Ramos (cell line): ENCODE measurements around the gene PSMB2.
"Not testable (repeated sequence)": the region's sequence is repeated elsewhere in the genome, so short reads cannot be mapped to it uniquely, and the experiment has no call there.

Experiments used
- in situ Hi-C: fragments of 300-500 bp; cut with MboI; formaldehyde crosslinking; loops from one replicate; pipeline ENCODE4 v1.14.3; 2022; ENCODE audit warnings: low sequenced_read_pairs; ENCODE audit not compliant: unreplicated experiment

PSMB2 gene

DNA sequence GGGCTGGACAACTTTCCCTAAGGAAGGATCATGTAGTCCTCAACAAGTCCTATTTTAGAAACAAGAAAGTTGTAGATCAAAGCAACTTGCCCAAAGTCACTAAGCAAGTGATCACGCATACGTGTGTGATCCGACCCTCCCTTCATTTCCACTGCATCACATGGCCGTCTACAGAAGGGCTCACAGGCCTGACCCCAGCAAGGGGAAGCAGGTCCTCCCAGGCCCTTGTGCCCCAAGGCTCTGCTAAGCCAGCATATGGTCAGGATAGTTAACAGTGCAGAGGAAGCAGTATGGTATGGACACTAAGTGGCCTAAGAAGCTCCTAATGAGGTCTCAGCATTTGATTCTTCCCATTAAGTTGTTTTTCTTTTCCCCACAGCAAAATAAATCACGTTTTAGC, 43.5 kb downstream of the PSMB2 start:
- in situ Hi-C loops: no loop called here

GRCh38 chr1:35595684-35596083, 45.6 kb downstream of the PSMB2 start:
- in situ Hi-C loops: no loop called here

DNA sequence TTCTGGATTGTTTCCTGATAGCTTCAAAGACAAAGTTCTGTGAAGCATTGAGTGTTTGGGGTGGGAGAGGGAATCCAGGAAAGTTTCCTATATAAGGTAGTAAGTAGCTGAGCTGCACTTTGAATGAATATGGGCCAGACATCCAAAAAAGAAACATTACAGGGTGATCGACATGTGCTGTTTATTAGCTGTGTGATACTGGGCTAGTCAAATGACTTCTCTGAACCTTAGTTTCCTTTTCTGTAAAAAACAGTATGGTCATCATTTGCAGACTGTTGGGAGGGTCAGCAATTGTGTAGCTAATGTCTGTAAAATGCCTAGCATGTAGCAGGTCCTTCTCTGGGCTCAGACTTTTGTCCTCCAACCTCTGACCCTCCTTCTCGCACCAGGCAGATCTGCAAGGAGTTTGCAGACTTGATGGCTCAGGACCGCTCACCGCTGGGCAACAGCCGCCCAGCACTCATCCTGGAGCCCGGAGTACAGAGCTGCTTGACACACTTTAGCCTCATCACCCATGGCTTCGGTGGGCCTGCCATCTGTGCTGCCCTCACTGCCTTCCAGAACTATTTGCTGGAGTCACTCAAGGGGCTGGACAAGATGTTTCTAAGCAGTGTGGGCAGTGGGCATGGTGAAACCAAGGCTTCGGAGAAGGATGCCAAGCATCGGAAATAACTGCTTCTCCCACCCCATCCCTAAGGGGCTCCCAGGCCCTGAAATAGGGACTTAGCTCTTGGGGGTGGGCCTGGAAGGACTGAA, 47.1 kb downstream of the PSMB2 start:
- in situ Hi-C loops: no loop called here

- in situ Hi-C loops: no loop called here
Measured at GRCh38 chr1:35592991-35593769, 48.1 kb downstream of the PSMB2 start.

DNA sequence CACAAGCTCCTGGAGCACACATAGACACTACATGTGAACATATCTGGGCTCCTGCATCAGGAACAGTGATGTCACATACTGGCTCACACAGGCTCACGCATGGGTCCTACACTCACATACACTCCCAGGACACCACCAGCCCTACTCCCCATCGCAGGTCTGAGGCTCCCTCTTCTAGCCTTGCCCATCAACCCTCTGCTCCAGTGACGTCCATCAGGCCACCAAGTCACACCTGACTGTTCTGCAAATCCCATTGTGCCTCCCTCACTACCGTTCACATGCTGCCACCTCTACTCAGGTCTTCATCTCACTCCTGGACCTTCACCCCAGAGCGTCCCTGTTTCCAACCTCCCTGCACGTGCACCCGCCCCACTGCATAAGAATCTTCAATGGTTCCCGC, 50.1 kb downstream of the PSMB2 start:
- in situ Hi-C loops: no loop called here

- in situ Hi-C loops: no loop called here
Measured at GRCh38 chr1:35590476-35591040, 50.8 kb downstream of the PSMB2 start.

- in situ Hi-C loops: no loop called here
Measured at GRCh38 chr1:35589516-35590427, 51.6 kb downstream of the PSMB2 start.

DNA sequence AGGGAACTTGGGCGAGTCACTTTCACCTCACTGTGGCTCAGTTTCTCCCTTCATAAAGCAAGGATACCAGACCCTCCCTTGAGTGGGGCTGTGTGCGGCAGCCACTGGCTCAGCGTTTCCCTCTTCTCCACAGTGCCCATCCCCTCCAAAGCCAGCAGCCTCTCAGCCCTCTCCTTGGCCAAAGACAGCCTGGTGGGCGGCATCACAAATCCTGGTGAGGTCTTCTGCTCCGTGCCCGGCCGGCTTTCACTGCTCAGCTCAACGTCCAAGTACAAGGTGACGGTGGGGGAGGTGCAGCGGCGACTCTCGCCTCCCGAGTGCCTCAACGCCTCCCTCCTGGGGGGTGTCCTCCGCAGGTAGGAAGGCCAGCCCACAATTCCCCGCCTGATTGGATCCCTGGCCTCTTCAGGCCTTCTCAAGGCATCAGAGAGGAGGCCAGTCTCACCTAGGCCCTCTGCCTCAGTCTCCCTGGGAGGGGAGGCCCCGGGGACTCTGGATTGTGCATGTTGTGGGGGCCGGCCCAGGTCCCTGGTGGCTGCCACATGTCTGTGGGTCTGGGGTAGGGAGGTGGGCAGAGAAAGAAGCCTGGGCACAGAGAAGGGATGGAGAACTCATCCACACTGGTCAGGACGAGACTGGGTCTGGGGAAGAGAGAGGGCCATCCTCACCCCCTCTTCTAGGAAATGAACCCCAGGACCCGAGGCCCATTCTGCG, 53.0 kb downstream of the PSMB2 start:
- in situ Hi-C loops: no loop called here

- in situ Hi-C loops: no loop called here
Measured at GRCh38 chr1:35587736-35588135, 53.6 kb downstream of the PSMB2 start.

GRCh38 chr1:35586808-35587207, 54.5 kb downstream of the PSMB2 start:
- in situ Hi-C loops: no loop called here

DNA sequence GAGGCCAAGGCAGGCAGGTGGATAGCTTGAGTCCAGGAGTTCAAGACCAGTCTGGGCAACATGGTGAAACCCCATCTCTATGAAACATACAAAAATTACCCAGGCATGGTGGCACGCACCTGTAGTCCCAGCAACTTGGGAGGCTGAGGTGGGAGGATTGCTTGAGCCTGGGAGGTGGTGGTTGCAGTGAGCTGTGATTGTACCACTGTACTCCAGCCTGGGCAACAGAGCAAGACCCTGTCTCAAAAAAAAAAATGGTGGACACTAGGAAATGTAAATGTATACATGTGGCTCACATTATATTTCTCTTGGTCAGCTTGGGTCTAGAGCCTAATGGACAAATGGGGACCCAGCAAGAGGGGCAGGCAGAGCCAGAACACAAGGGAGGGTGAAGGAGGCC, 55.5 kb downstream of the PSMB2 start:
- in situ Hi-C loops: not testable (repeated sequence)

DNA sequence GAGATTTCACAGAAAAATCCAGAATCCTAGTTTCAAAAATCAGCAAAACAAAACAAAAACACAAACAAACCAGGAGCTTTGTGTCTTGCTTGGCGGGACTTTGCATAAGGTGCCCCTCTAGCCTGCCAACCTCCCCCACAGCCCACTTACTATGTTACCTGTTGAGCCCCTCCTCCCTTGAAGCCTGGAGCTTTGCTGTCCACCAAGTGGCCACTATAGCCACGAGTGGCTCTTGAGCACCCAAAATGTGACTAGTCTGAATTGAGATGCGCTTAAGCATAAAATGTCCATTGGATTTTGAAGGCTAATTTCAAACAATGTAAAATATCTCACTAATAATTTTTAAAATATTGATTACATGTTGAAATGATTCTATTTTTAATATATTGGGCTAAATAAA, 56.0 kb downstream of the PSMB2 start:
- in situ Hi-C loops: no loop called here

GRCh38 chr1:35581621-35582020, 59.7 kb downstream of the PSMB2 start:
- in situ Hi-C loops: not testable (repeated sequence)

DNA sequence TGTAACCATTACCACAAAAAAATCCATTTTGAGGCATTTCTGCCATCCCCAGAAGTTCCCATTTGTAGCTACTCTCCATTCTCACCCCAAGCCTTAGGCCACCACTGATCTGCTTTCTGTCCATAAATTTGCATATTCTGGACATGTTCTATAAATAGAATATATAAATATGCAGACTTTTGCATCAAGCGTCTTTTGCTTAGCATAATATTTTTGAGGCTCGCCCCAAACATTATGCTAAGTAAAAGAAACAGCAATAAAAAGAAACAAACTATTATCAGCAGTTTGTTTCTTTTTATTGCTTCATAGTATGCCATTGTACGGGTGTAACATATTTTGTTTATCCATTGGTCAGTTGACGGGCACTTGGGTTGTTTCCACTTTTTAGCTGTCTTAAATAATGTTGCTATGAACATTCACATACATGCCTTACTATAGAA, 60.4 kb downstream of the PSMB2 start:
- in situ Hi-C loops: no loop called here

- in situ Hi-C loops: no loop called here
Measured at GRCh38 chr1:35577071-35577998, 64.0 kb downstream of the PSMB2 start.

GRCh38 chr1:35576766-35577070, 64.6 kb downstream of the PSMB2 start:
- in situ Hi-C loops: not testable (repeated sequence)

DNA sequence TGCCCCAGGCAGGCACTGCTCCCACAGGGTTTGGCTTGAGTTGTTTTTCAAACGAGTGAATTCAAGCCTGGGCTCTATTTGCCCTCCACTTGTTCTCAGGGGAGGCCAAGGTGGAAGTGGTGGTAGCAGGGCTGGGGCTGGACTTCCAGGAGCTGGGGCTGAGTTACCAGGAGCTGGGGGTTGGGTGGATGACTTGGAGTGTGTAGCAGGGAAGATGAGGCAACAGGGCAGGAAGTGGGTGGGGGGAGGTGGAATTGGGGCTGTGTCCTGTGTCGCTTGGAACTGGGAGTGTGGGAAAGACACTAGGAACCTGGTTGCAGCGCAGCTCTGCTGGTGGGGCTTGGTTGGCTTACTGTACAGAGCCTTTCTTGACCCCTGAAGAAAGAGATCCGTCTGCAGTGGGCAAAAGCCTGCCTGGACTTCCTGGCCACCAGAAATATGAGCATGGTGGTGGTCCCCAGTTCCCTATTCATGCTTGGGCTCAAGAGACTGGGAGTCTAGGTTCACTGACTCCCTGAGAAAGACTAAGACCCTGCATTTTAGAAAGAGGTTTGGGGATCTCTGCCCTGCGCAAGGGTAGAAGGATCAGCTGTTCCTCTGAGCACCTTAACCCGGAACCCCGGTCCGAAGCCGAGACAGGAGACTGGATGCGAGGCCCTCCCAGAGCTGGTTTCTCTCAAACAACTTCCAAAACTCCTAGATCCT, 65.1 kb downstream of the PSMB2 start:
- in situ Hi-C loops: no loop called here

- in situ Hi-C loops: no loop called here
Measured at GRCh38 chr1:35575416-35575958, 65.8 kb downstream of the PSMB2 start.
